ENCODE results near the gene BTAF1. TPM values are rescaled to one million over a fixed set of nuclear protein-coding genes. Genes with fewer than 3 reads are reported as not detected.

BTAF1 gene
- total RNA-seq, 1 experiment from 2014 or later = 45.2 TPM

DNA sequence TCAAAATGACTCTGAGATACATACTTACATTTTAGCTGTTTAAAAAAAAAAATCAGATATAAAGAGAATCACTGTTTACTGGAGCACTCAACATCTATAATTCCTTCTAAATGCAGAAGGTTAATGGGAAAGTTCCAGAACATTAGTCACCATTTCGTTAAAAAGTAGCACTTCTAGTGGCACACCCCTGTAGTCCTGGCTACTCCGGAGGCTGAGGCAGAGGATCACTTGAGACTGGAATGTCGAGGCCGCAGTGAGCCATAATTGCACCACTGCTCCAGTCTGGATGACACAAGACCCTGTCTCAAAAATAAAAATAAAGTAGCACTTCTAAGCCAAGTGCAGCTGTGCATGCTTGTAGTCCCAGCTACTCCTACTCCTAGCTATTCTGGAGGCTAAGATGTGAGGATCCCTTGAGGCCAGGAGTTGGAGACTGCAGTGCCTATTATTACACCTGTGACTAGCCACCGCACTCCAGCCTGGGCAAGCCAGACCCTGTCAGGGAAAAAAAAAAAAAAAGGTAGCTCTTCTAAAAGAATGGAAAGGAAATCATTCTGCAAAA is 16.5 kb upstream of the BTAF1 start:
- H3K36me3 Mint-ChIP-seq (ENCODE audit: insufficient read depth in 1 of 3, low read depth in 3 of 3) = peaks cover 21 to 35% (median 28%) of the 10 kb centered on the region in 3 experiments
- H3K4ac ChIP-seq (ENCODE audit: low read depth, low read length) = no peak overlapping the region
- no peak overlapping the region for H3K56ac ChIP-seq (ENCODE audit: insufficient read length, low read depth, low read length)
- DNase-seq = no peak
- H4K91ac ChIP-seq (ENCODE audit: insufficient read length, low read depth, low read length) = no peak overlapping the region
- H3K79me1 ChIP-seq (ENCODE audit: insufficient read depth, low read depth, low read length, poor library complexity, severe bottlenecking) = no peaks in the 10 kb centered on the region
- H2AK5ac ChIP-seq (ENCODE audit: insufficient read length, low read length) = no peak overlapping the region
- TF ChIP-seq, protein P1, sequence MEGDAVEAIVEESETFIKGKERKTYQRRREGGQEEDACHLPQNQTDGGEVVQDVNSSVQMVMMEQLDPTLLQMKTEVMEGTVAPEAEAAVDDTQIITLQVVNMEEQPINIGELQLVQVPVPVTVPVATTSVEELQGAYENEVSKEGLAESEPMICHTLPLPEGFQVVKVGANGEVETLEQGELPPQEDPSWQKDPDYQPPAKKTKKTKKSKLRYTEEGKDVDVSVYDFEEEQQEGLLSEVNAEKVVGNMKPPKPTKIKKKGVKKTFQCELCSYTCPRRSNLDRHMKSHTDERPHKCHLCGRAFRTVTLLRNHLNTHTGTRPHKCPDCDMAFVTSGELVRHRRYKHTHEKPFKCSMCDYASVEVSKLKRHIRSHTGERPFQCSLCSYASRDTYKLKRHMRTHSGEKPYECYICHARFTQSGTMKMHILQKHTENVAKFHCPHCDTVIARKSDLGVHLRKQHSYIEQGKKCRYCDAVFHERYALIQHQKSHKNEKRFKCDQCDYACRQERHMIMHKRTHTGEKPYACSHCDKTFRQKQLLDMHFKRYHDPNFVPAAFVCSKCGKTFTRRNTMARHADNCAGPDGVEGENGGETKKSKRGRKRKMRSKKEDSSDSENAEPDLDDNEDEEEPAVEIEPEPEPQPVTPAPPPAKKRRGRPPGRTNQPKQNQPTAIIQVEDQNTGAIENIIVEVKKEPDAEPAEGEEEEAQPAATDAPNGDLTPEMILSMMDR (conservative IDR thresholded peaks at IDR 0.05) = no peak
- H3K18ac ChIP-seq (ENCODE audit: insufficient read length, low read depth, low read length) = no peak overlapping the region
- H3K27ac ChIP-seq (ENCODE audit: insufficient read length, low read depth, low read length) = no peak overlapping the region
- peak overlapping the region; percentile 88 to 91 for H3K4me3 Mint-ChIP-seq
- H3K9me3 ChIP-seq (ENCODE audit: control insufficient read depth, low read depth, low read length) = no peaks in the 10 kb centered on the region
- H3K27ac Mint-ChIP-seq = no peak overlapping the region; a peak in 1 of 7 replicates
- H2BK120ac ChIP-seq (ENCODE audit: low read depth, low read length, poor library complexity, severe bottlenecking) = no peak overlapping the region
- peaks cover 4% of the 10 kb centered on the region; the same call in 1 of the 2 replicates for H3K79me2 ChIP-seq (ENCODE audit: insufficient read depth, low read length)
- H3K4me1 ChIP-seq (ENCODE audit: insufficient read depth, low read length) = no peaks in the 10 kb centered on the region
- no peak overlapping the region for H2BK5ac ChIP-seq (ENCODE audit: insufficient read length, low read length)
- no peak overlapping the region for H3K9ac ChIP-seq (ENCODE audit: extremely low read depth, insufficient read length, low read length)
- H2BK20ac ChIP-seq (ENCODE audit: low read depth, low read length, poor library complexity, severe bottlenecking) = no peak overlapping the region
- peaks cover 31 to 41% of the 10 kb centered on the region in 2 experiments for H3K4me1 Mint-ChIP-seq
- H3K9me3 Mint-ChIP-seq = peaks cover 2 to 8% of the 10 kb centered on the region in 2 experiments; a peak in 2 of 5 replicates
- no peak overlapping the region for H3K14ac ChIP-seq (ENCODE audit: insufficient read depth, low read length)
- WGBS (ENCODE audit: extremely low coverage, insufficient read length, low lambda C conversion rate) = no CpG with 5 or more reads among the region's 5 CpGs
- no peak overlapping the region for H4K5ac ChIP-seq (ENCODE audit: insufficient read length, low read depth, low read length)
- peaks cover 14% of the 10 kb centered on the region for H3K23me2 ChIP-seq (ENCODE audit: insufficient read length, low read depth, low read length, poor library complexity, severe bottlenecking)
- no peak overlapping the region for H2BK15ac ChIP-seq (ENCODE audit: low read depth, low read length)
- no peaks in the 10 kb centered on the region for H3K27me3 Mint-ChIP-seq (ENCODE audit: low read depth)
- no peak overlapping the region for H3T11ph ChIP-seq (ENCODE audit: low read length)
- H2BK12ac ChIP-seq (ENCODE audit: insufficient read length, low read depth, low read length) = no peak overlapping the region
- H4K20me1 ChIP-seq (ENCODE audit: control insufficient read depth, insufficient read depth, insufficient read length) = no peaks in the 10 kb centered on the region
- no peak overlapping the region for H3K23ac ChIP-seq (ENCODE audit: insufficient read length, low read depth, low read length)
- no peak overlapping the region for H4K8ac ChIP-seq (replicated peaks; ENCODE audit: insufficient read length, low read depth, low read length)
- H3K27me3 ChIP-seq (ENCODE audit: insufficient read depth, low read length) = no peaks in the 10 kb centered on the region
- H2AFZ ChIP-seq (ENCODE audit: low read length) = no peak overlapping the region
- peak overlapping the region; percentile 87 for H3K4me2 ChIP-seq (ENCODE audit: insufficient read depth, insufficient read length, low read length)
